ENCODE measurements around the gene KCNJ12. TPM values are rescaled to one million over a fixed set of nuclear protein-coding genes. Genes with fewer than 3 reads are reported as not detected.

KCNJ12 gene
- total RNA-seq, 1 experiment from 2014 or later: not detected

DNA sequence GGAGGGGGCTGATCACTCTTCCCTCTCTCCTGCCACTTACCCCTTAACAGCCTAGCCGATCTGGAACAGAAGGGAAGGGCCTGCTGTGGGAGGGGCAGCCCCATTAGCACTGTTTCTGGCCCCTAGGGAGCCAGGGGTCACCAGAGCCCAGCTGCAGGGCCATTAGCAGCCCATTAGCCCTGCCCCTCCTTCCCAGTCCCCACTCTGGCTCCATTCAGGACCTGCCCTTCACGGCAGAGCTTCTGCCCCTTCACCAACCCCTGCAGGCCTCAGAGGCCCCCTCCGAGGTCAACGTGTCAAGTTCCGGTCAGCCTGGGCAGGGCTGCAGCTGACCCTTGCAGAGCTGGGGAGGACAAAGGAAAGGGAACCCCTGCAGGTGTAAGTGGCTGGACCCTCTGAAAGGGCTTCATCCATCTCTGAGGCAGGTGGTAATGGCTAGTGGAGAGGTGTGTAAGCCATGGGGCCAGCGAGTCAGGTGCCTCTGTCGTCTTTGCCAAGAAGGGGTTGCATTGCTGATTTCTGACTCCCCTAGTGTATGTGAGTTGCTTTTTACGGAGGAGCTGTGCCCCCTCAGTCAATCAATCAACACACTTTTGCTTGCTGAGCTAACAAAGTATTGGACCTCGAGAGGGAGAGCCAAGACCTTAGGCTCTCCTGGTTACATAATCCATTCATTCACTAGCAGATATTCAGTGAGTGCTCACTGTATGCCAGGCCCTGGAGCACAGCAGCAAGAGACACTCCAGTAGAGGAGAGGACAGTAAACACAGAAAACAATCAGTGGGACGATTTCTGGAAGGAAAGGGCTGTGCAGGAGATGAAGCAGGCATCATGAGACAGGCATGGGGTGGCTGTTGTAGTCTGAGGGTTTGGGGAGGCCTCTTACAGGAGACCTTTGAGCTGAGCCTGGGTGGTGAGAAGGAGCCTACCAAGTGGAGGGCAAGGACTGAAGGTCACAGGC lies 18.2 kb upstream of the KCNJ12 start:
- ChIA-PET POLR2A (interaction anchor here (1.0 kb wide), 1 partner anchor 11 kb away, joined by 3 read pairs; no protein-coding TSS in a partner anchor), CTCF (no interaction called here)
- DNase-seq (ENCODE audit: unreplicated experiment): no peak
- Mint-ChIP-seq H3K9me3 (ENCODE audit: unreplicated experiment) (peaks cover 8% of the 10 kb centered on the region), H3K4me3 (ENCODE audit: unreplicated experiment) (no peak overlapping the region), H3K4me1 (ENCODE audit: insufficient read depth, unreplicated experiment) (peaks cover 12% of the 10 kb centered on the region), H3K27ac (ENCODE audit: low read depth, unreplicated experiment) (no peak overlapping the region), H3K36me3 (ENCODE audit: insufficient read depth, unreplicated experiment) (no peaks in the 10 kb centered on the region), H3K27me3 (ENCODE audit: insufficient read depth, unreplicated experiment) (no peaks in the 10 kb centered on the region)
- BruUV-seq (replicated peaks): no TSS peak
- intact Hi-C loops (cut with micrococcal nuclease): no loop called here
- TF ChIP-seq, protein P1, sequence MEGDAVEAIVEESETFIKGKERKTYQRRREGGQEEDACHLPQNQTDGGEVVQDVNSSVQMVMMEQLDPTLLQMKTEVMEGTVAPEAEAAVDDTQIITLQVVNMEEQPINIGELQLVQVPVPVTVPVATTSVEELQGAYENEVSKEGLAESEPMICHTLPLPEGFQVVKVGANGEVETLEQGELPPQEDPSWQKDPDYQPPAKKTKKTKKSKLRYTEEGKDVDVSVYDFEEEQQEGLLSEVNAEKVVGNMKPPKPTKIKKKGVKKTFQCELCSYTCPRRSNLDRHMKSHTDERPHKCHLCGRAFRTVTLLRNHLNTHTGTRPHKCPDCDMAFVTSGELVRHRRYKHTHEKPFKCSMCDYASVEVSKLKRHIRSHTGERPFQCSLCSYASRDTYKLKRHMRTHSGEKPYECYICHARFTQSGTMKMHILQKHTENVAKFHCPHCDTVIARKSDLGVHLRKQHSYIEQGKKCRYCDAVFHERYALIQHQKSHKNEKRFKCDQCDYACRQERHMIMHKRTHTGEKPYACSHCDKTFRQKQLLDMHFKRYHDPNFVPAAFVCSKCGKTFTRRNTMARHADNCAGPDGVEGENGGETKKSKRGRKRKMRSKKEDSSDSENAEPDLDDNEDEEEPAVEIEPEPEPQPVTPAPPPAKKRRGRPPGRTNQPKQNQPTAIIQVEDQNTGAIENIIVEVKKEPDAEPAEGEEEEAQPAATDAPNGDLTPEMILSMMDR (IDR thresholded peaks at IDR 0.05; ENCODE audit: unreplicated experiment): no peak

DNA sequence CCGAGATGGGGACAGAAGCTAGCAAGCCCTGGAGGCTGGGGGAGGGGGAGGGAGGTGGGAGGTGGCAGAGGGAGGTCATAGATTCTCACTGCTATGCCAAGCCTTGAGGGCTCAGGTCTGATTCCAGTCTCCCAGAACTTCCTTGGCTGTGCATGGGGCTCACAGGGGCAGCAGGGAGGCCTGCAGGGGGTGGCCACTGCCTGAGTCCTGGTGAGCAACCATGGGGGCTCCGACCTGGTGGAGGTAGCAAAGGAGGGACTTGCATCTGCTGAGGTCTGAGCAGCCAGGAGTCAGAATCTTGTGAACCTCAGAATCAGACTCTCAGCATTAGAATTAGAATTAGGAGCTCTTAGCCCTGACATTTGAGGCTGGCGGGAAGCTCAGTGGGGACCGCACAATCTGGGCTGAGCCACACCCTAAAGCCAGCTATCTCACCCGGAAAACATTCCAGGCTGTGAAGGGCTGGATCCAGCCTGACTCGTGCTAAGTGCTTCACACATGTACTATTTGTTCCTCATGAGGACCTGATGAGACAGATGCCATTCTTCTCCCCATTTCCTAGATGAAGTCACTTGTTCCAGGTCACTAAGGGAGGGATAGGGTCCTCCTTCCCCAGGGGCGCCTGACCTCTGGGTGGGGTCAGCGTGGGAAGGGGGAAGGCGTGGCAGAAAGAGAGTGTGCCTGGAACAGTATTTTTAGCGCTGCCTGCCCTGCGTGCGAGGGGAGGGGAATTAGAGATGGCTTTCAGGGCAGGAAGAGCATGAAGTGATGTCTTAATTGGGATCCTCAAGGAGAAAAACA lies 17.3 kb upstream of the KCNJ12 start:
- ChIA-PET POLR2A (interaction anchor here (1.0 kb wide), 1 partner anchor 10 kb away, joined by 3 read pairs; no protein-coding TSS in a partner anchor), CTCF (no interaction called here)
- no peaks in the 10 kb centered on the region for H3K27me3 Mint-ChIP-seq (ENCODE audit: insufficient read depth, unreplicated experiment)
- peaks cover 5% of the 10 kb centered on the region for H3K4me1 Mint-ChIP-seq (ENCODE audit: insufficient read depth, unreplicated experiment)
- intact Hi-C loops (cut with micrococcal nuclease): no loop called here
- DNase-seq (ENCODE audit: unreplicated experiment): no peak
- H3K9me3 Mint-ChIP-seq (ENCODE audit: unreplicated experiment): peaks cover 8% of the 10 kb centered on the region
- H3K36me3 Mint-ChIP-seq (ENCODE audit: insufficient read depth, unreplicated experiment): peaks cover under 1% of the 10 kb centered on the region
- H3K27ac Mint-ChIP-seq (ENCODE audit: low read depth, unreplicated experiment): no peak overlapping the region
- TF ChIP-seq, protein P1 (IDR thresholded peaks at IDR 0.05; ENCODE audit: unreplicated experiment): no peak
- H3K4me3 Mint-ChIP-seq (ENCODE audit: unreplicated experiment): no peak overlapping the region
- BruUV-seq (replicated peaks): no TSS peak

DNA sequence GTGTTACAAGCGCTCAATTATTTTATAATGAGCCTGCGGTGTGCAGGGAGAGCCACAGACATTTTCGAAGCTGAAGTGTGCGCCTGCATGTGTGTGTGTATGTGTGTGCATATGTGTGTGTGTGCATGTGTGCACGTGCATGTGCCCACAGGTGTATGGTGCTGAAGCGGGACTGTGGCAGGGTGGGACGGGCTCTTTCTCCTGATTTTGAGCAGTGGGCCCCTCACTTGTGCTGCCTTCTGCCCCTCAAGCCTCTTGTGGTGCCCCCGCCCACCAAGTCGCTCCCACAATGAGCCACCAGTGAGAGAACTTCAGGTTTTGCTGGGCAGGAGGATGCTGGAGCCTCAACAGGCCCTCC lies 16.7 kb upstream of the KCNJ12 start:
- CTCF ChIA-PET: no interaction called here
- Mint-ChIP-seq H3K4me3 (ENCODE audit: unreplicated experiment) (no peak overlapping the region), H3K36me3 (ENCODE audit: insufficient read depth, unreplicated experiment) (peaks cover 6% of the 10 kb centered on the region), H3K27ac (ENCODE audit: low read depth, unreplicated experiment) (no peak overlapping the region), H3K9me3 (ENCODE audit: unreplicated experiment) (peaks cover 8% of the 10 kb centered on the region), H3K27me3 (ENCODE audit: insufficient read depth, unreplicated experiment) (no peaks in the 10 kb centered on the region), H3K4me1 (ENCODE audit: insufficient read depth, unreplicated experiment) (peaks cover 5% of the 10 kb centered on the region)
- BruUV-seq (replicated peaks): no TSS peak
- TF ChIP-seq, protein P1 (IDR thresholded peaks at IDR 0.05; ENCODE audit: unreplicated experiment): no peak
- intact Hi-C loops (cut with micrococcal nuclease): no loop called here
- DNase-seq (ENCODE audit: unreplicated experiment): no peak
- POLR2A ChIA-PET: interaction anchor here (1.0 kb wide), 1 partner anchor 9 kb away, joined by 3 read pairs; no protein-coding TSS in a partner anchor

DNA sequence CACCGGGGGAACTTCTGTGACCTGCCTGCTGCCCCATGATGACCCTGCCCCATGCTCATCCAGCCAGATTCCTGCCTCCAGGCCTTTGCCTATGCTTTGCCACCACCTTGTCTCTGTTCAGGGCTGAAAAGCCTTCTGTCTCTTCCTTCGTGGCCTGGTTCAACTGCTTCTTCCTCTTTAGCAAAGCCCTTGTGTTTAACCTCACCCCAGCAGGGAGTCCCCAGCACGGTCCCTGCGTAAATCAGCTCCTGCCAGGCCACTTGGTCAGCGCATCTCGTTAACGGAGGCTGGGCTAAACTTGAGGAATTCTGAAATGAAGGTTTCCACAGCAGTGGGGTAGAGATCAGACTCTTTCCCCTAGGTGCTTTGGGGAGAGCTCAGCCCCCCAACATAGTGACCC lies 16.1 kb upstream of the KCNJ12 start:
- peaks cover 8% of the 10 kb centered on the region for H3K9me3 Mint-ChIP-seq (ENCODE audit: unreplicated experiment)
- no peak for DNase-seq (ENCODE audit: unreplicated experiment)
- CTCF ChIA-PET: no interaction called here
- BruUV-seq (replicated peaks): no TSS peak
- TF ChIP-seq, protein P1 (IDR thresholded peaks at IDR 0.05; ENCODE audit: unreplicated experiment): no peak
- intact Hi-C loops (cut with micrococcal nuclease): no loop called here
- no peaks in the 10 kb centered on the region for H3K27me3 Mint-ChIP-seq (ENCODE audit: insufficient read depth, unreplicated experiment)
- H3K4me1 Mint-ChIP-seq (ENCODE audit: insufficient read depth, unreplicated experiment): peaks cover 5% of the 10 kb centered on the region
- H3K36me3 Mint-ChIP-seq (ENCODE audit: insufficient read depth, unreplicated experiment): peaks cover 6% of the 10 kb centered on the region
- H3K4me3 Mint-ChIP-seq (ENCODE audit: unreplicated experiment): no peak overlapping the region
- POLR2A ChIA-PET: no interaction called here
- H3K27ac Mint-ChIP-seq (ENCODE audit: low read depth, unreplicated experiment): no peak overlapping the region

Measured in MCF 10A (cell line).